ENCODE measurements around the gene C5orf24.

DNA sequence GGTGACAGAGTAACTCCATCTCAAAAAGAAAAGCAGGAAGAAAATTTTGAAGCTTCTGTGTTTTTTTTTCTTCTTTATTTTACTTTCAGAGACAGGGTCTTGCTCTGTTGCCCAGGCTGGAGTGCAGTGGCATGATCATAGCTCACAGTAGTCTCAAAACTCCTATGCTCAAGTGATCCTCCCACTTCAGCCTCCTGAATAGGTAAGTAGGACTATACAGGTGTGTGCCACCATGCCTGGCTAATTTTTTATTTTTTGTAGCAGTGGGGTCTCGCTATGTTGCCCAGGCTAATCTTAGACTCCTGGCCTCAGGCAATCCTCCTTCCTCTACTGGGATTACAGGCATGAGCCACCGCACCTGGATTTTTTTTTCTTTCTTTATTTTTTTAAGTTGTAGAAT lies 10.1 kb upstream of the C5orf24 start:
- no peak for TF ChIP-seq EZH2 (IDR thresholded peaks at IDR 0.05; ENCODE audit: low read length, unreplicated experiment)
- TF ChIP-seq, protein P1, sequence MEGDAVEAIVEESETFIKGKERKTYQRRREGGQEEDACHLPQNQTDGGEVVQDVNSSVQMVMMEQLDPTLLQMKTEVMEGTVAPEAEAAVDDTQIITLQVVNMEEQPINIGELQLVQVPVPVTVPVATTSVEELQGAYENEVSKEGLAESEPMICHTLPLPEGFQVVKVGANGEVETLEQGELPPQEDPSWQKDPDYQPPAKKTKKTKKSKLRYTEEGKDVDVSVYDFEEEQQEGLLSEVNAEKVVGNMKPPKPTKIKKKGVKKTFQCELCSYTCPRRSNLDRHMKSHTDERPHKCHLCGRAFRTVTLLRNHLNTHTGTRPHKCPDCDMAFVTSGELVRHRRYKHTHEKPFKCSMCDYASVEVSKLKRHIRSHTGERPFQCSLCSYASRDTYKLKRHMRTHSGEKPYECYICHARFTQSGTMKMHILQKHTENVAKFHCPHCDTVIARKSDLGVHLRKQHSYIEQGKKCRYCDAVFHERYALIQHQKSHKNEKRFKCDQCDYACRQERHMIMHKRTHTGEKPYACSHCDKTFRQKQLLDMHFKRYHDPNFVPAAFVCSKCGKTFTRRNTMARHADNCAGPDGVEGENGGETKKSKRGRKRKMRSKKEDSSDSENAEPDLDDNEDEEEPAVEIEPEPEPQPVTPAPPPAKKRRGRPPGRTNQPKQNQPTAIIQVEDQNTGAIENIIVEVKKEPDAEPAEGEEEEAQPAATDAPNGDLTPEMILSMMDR (conservative IDR thresholded peaks at IDR 0.05; ENCODE audit: low read depth, low read length) = no peak

Data from PC-3 (cell line).